ENCODE data around the gene NPAT.

Gene NPAT

DNA sequence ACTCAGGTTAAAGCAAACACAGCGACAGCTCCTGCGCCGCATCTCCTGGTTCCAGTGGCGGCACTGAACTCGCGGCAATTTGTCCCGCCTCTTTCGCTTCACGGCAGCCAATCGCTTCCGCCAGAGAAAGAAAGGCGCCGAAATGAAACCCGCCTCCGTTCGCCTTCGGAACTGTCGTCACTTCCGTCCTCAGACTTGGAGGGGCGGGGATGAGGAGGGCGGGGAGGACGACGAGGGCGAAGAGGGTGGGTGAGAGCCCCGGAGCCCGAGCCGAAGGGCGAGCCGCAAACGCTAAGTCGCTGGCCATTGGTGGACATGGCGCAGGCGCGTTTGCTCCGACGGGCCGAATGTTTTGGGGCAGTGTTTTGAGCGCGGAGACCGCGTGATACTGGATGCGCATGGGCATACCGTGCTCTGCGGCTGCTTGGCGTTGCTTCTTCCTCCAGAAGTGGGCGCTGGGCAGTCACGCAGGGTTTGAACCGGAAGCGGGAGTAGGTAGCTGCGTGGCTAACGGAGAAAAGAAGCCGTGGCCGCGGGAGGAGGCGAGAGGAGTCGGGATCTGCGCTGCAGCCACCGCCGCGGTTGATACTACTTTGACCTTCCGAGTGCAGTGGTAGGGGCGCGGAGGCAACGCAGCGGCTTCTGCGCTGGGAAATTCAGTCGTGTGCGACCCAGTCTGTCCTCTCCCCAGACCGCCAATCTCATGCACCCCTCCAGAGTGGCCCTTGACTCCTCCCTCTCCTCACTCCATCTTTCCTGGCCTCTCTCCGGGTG is at the start of gene NPAT, which contains the start of gene ATM:
Gene NPAT (minus strand): TSS at position 65 of the 774 bp plus-strand sequence. CDS start 102 bp downstream, outside the sequence.
Gene ATM (plus strand): TSS at position 494 of the 774 bp plus-strand sequence. CDS start 4,558 bp downstream, outside the sequence.
- peak; percentile 100 for DNase-seq (ENCODE audit: low read depth, low spot score)

DNA sequence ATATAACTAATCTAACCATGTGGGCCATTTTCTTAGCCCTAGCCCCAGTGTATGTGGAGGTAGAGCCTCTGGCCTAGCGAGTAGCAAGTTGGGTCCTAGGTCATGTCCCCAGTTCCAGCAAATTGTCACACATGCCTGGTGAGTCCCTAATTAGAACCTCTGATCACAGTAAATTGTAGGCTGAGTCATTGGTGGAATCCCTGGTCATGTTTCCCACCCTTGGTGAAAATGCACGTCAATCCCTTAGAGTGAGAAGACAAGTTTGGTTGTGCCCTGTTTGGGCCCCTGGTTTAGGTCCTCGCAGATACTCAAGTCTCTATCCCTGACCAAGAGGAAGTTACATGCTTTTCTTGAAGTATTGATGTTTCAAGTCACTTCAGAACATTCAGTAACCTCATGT is 47.1 kb upstream of the NPAT start:
- DNase-seq (ENCODE audit: low read depth, low spot score), result no peak

DNA sequence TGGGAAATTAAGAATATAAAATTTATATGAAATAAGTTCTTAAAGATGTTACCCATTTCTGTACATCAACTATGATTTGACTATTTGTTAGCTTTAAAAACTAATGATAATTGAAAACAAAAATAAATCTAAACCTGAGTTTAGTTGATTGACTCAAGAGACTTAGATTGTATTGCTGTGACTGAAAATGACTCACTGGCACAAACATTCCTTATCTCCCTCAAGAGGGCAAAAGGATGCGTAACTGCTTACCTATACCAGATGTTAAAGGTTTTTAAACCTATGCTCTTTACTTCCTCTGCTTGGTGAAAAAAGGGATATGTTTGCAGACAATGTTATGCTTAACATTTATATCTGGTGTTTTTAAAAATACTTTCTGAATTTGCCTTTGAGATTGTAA is 30.7 kb upstream of the NPAT start:
- DNase-seq (ENCODE audit: low read depth, low spot score), result no peak

DNA sequence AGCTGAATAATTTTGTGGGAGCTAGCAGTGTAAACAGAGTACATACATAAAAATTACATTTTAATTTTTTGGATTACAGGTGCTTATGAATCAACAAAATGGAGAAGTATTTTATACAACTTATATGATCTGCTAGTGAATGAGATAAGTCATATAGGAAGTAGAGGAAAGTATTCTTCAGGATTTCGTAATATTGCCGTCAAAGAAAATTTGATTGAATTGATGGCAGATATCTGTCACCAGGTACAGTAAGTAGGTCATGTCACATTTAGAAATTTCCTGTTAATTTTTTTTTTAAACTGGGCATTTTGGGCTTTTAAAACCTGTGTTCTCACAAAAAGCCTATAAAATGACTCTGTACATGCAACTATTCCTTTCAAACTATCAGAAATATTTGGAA is 24.4 kb upstream of the NPAT start:
- no peak for DNase-seq (ENCODE audit: low read depth, low spot score)

DNA sequence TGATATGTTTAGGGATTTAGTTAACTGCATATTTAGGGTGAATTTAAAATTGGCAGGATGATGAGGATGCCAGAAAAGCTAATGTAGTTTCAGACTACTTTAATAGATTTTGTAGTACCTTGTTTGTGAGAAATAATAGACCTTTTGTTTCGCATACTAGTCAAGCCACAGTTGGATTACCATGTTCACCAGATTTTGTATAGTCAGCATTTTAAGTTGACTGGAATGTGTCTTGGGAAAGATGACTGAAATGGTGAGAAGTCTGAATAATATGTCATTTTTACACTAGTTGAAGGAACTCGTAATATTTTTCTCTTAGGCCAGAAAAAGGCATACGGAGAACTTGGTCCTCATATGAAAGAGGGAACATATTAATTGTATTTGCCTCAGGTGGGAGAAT is 23.9 kb upstream of the NPAT start:
- DNase-seq (ENCODE audit: low read depth, low spot score), result no peak

DNA sequence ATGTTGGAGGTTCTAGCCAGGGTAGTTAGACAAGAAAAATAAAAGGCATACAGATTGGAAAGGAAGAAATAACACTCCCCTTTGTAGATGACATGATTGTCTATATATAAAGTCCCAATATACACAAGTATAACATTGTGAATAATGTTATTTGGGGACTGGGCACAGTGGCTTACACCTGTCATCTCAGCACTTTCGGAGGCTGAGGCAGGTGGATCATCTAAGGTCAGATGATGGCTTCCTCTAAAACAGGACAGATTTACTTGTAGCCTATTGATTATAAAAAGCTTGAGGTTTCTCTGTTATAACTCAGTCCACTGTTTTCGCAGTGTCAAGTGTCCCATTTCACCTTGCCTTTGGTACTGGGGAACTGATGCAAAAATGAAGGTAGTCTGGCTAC is 20.0 kb upstream of the NPAT start:
- no peak for DNase-seq (ENCODE audit: low read depth, low spot score)

DNA sequence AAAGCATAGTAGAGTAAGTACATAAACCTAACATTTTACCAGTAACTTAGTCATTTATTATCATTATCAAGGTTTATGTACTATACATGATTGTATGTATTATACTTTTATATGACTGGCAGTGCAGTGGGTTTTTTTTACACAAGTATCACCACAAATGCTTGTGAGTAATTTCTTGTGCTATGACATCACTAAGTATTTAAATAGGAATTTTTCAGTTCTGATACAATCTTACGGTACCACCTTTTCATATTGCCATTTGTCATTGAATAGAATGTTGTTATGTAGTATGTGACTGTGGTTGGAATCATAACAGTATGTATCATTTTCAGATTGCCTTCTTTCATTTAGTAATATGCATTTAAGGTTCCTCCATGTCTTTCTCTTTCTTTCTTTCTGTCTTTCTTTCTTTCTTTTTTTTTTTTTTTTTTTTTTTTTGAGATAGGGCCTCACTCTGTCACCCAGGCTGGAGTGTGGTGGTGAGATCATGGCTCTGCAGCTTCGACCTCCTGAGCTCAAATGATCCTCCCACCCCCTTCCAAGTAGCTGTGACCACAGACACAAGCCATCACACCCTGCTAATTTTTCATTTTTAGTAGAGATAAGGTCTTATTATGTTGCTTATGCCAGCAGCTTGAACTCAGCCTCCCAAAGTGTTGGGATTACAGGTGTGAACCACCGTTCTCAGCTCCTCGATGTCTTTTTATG is 19.0 kb upstream of the NPAT start:
- no peak for DNase-seq (ENCODE audit: low read depth, low spot score)

DNA sequence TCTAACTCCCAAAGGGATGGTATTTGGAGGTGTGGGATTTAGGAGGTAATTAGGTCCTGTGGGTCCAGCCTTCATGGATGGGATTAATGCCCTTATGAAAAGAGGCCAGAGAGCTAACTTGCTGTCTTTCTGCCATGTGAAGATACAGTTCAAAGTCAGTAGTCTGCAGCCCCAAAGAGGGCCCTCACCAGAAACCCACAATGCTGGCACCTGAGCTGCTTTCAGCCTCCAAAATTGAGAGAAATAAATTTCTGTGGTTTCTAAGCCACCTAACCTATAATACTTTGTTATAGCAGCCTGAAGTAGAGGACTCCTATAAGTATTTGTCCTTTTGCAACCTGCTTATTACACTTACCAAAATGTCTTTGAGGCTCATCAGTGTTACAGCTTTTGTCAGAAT is 16.6 kb upstream of the NPAT start:
- no peak for DNase-seq (ENCODE audit: low read depth, low spot score)

DNA sequence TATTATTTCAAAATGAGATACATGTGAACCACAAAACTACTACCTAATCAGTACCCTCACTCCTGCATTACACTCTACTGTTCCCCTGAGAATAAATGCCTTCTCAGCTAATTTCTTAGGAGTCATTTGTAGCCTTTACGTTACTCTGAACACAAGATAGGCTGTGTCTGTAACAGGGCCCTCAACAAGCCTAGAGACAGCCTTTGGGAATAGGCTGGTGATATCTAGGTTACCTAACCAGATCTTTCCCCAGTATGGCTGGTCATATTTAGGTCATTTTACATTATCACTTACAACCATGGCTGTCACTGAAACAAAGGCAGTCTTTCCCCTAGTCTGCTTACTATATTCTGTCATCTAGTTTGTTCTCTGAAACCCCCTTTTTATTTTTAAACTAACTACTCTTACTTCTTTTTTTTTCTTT is 14.6 kb upstream of the NPAT start:
- DNase-seq (ENCODE audit: low read depth, low spot score), result no peak

DNA sequence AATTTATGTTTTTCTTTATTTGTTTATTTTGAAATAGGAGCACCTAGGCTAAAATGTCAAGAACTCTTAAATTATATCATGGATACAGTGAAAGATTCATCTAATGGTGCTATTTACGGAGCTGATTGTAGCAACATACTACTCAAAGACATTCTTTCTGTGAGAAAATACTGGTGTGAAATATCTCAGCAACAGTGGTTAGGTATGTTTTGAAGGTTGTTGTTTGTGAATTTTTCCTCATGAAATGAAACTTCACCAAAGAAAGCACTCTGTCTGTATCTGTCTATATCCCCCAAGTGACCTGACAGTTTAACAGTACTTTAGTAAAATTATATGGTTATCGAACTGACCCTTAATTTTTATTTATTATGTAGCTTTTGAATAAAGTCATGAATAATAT is 13.2 kb upstream of the NPAT start:
- DNase-seq (ENCODE audit: low read depth, low spot score), result no peak

DNA sequence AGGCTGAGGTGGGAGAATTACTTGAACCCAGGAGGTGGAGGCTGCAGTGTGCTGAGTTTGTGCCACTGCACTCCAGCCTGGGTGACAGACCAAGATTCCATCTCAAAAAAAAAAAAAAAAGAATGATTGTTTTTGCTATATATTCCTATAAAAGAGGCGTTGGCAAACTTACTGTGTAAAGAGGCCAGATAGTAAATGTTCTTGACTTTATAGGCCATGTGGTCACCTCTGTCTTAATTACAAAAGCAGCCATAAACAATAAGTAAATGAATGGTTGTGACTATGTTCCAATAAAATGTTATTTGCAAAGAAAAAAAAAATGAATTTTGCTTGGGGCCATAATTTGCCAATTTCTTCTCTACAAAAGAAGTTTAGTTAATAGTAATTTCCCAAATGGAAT is 12.8 kb upstream of the NPAT start:
- DNase-seq (ENCODE audit: low read depth, low spot score), result no peak

DNA sequence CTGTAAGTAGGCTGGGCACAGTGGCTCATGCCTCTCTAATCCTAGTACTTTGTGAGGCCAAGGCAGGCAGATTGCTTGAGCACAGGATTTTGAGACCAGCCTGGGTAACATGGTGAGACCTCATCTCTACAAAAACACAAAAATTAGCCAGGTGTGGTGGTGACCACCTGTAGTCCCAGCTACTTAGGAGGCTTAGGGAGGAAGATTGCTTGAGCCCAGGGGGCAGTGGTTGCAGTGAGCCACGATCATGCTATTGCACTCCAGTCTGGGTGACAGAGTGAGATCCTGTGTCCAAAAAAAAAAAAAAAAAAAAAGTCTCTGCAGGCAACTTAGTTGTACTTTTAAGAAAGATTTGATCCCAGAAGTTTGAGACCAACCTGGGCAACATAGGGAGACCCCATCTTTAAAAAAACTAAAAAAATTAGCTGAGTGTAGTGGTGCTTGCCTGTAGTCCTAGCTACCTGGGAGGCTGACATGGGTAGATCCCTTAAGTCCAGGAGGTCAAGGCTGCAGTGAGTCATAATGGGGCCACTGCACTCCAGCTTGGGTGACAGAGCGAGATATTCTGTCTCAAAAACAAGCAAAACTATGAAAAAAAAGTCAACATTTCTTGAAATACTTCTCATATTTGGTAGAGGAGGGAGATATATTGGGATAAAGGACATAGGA is 11.0 kb upstream of the NPAT start:
- no peak for DNase-seq (ENCODE audit: low read depth, low spot score)

DNA sequence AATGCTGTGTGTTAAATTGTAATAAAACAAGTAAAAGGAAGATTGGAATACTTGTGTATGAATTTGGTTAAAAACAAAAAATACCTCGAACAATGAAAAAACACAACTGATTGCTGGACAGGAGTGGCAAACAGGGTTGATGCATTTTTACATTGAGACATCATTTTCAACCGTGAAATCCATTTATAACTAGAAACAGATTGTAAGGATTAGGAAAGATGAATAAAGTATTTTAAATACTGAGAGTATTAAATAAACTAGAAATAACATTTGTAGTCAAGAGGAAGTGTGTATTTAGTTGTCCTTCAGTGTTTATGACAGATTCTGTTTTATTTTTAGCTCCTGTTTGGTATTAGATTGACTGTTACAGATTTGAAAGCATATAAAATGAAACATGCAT is 5.8 kb upstream of the NPAT start:
- DNase-seq (ENCODE audit: low read depth, low spot score), result no peak

DNA sequence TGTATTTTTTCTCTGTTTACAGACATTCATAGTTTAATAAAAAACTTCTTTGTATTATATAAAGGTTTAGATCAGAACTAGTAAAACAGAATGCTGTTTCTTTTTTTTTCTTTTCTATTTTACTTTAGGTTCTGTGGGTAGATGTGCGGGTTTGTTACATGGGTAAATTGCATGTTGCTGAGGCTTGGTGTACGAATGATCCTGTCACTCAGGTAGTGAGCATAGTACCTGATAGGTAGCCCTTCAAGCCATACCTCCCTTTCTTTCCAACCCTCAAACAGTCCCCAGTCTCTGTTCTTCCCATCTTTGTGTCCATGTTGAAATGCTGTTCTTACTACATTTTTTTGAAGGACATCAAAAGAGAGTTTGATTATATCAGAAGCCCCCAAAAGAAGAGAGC is 3.6 kb upstream of the NPAT start:
- DNase-seq (ENCODE audit: low read depth, low spot score), result no peak

DNA sequence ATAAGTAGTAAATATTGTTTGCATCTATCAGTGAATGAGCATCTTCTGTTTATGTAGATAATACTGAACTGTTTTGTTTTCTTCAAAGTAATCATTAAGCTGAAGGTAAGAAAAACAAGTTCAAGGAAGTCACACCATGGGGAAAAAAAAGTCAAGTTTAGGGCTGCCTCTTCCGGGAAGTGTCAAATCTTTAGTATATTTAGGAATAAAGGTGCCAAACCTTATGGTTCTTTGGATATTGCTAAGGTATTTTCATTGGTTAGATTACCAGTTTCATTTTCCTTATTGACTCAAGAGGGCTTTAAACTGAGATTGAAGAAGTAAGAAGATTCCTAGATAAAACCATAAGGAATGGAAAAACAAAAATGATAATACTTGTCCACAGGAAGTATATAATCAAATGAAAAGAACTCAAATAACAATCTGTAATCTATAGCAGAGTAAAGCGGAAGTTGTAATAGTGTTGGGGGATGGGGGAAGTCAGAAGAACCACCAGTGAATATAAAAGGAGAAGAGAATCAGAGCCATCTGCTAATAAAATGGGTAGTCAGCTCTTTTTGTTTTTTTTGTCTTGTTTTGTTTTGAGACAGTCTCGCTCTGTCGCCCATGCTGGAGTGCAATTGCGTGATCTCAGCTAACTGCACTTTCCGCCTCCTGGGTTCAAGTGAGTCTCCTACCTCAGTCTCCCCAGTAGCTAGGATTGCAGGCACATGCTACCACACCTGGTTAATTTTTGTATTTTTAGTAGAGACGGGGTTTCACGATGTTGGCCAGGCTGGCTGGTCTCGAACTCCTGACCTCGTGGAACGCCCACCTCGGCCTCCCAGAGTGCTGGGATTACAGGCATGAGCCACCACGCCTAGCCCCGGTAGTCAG is 2.7 kb upstream of the NPAT start:
- no peak for DNase-seq (ENCODE audit: low read depth, low spot score)

DNA sequence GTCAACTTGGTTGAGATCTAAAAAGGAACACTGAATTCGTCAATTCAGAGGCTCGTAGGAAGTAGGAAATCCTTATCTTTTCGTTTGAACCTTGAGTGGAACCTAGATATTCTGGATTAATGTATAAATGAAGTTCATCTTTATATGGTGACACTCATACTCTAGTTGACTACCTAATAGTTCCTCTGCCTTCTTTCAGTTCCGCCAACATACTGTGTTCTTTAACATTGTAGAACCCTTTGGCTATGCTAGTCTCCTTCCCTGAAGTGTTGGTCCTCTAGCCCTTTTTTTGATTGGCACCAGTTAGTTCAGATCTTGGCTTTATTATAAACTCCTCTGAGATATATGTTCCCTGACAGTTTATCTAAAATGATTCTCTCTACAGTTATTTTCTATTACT is 1.9 kb upstream of the NPAT start:
- no peak for DNase-seq (ENCODE audit: low read depth, low spot score)

DNA sequence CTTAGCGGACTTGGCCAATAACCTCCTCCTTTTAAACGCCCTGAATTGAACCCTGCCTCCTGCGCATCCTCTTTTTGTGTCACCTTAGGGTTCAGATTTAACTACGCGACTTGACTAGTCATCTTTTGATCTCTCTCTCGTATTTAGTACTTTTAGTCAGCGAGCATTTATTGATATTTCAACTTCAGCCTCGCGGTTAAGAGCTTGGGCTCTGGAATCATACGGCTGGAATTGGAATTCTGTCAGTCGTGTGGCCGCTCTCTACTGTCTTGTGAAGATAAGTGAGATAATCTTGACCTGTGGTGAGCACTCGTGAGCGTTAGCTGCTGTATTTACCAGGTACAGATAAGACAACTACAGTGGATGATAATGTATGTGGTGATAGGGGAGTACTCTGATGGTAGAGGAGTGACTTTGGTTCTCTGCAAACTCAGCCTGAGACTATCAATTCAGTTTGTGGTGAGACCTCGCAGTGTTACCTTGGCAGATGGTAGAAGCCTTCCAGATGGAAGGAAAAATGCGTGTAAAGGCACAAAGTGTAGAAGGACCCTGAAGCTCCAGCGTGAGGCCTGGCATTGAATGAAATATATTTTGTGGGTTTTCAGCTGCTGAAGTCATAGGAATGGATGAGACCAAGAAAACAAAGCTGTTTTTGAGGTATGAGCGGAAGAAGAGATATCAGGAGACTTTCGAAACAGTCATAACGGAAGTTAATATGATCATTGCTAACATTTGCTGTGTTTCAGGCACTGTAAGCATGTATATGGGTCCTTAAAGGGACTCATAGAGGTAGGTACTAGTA is 1.1 kb upstream of the NPAT start:
- no peak for DNase-seq (ENCODE audit: low read depth, low spot score)

DNA sequence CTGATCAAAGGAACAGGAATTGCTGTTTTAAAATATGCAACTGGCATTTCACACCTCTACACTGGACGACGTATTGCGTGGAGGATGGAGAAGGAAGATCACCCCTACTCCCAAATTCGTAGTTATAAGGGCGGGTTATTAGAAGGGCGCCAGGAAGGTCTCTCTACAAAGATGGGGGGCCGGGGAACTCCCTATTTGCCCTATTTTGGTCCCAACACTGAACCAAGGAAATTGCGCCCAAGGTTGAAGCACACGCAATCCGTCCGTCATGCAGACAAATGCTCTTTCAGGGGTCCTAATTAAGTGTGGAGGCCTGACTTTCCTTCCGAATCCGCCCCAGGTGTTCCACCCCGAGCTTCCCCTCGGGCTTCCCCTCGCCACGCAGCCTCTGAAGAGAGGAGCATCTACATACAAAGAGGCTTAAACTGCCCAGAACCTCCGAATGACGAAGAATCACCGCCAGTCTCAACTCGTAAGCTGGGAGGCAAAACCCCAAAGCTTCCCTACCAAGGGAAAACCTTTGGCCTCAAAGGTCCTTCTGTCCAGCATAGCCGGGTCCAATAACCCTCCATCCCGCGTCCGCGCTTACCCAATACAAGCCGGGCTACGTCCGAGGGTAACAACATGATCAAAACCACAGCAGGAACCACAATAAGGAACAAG is 396 bp downstream of the NPAT start:
- no peak for DNase-seq (ENCODE audit: low read depth, low spot score)

DNA sequence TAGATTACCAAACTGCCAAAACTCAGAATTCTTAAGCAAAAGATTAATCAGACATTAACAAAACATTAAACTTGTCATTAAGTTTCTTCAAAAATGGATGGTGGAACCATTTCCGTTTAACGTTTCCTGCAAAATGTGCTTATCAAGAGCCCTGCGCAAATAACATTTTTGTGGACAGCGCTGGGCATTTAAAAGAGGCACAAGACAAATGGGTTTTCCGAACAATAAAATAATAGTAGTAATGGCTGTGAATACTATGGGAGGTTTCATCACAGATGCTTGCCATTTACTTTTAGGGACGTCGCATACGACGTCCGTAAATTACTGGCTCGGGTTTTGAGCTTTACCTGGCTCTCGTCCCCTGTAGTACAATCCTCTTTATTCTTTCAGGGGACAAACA is 1.1 kb downstream of the NPAT start:
- no peak for DNase-seq (ENCODE audit: low read depth, low spot score)

DNA sequence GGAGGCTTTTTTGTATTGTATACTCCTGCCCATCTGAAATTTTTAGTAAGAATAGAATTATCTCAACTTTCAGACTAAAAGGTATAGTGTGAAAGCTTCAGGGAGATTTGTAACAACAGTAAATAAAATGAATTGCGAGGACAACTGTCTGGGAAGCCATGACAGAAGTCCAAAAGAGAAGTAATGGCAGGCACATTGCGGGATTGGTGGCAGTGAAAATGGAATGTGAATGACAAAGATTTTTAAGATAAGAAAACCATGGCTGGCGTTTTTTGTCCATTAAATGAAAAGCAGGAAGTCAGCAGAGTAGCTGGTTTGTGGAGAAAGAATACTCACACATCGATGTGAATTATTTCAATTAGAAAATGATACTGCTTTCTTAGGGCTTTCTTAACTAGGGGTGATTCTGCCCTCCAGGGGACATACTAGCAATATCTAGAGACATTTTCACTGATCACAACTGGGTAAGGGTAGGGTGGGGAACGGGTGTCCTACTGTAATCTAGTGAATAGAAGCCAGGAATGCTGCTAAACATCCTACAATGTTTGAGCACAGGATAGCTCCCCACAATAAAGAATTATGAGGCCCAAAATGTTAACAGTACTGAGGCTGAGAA is 1.6 kb downstream of the NPAT start:
- DNase-seq (ENCODE audit: low read depth, low spot score), result no peak

All from ELF-1 (cell line).